ENCODE results near the gene GASK1A.

The GASK1A gene

GRCh38 chr3:43013256-43013655 is 34.1 kb downstream of the GASK1A start:
- no peak for DNase-seq (ENCODE audit: low read depth in 1 of 2, low spot score in 1 of 2)

GRCh38 chr3:43013743-43014155 is 34.6 kb downstream of the GASK1A start:
- no peak for DNase-seq (ENCODE audit: low read depth in 1 of 2, low spot score in 1 of 2)

GRCh38 chr3:43014241-43014640 is 35.1 kb downstream of the GASK1A start:
- no peak for DNase-seq (ENCODE audit: low read depth in 1 of 2, low spot score in 1 of 2)

GRCh38 chr3:43014956-43015355 is 35.8 kb downstream of the GASK1A start:
- no peak for DNase-seq (ENCODE audit: low read depth in 1 of 2, low spot score in 1 of 2)

- no peak for DNase-seq (ENCODE audit: low read depth in 1 of 2, low spot score in 1 of 2)
Observed at GRCh38 chr3:43015572-43015971, 36.5 kb downstream of the GASK1A start.

GRCh38 chr3:43015991-43016865 is 37.1 kb downstream of the GASK1A start:
- DNase-seq (ENCODE audit: low read depth in 1 of 2, low spot score in 1 of 2), result no peak

GRCh38 chr3:43017004-43017403 is 37.9 kb downstream of the GASK1A start:
- DNase-seq (ENCODE audit: low read depth in 1 of 2, low spot score in 1 of 2), result no peak

GRCh38 chr3:43017593-43018195 is 38.6 kb downstream of the GASK1A start:
- DNase-seq (ENCODE audit: low read depth in 1 of 2, low spot score in 1 of 2), result no peak

GRCh38 chr3:43018246-43018645 is 39.1 kb downstream of the GASK1A start:
- DNase-seq (ENCODE audit: low read depth in 1 of 2, low spot score in 1 of 2), result no peak

GRCh38 chr3:43019006-43019809 is 40.1 kb downstream of the GASK1A start:
- no peak for DNase-seq (ENCODE audit: low read depth in 1 of 2, low spot score in 1 of 2)

- no peak for DNase-seq (ENCODE audit: low read depth in 1 of 2, low spot score in 1 of 2)
Observed at GRCh38 chr3:43019826-43020225, 40.7 kb downstream of the GASK1A start.

- no peak for DNase-seq (ENCODE audit: low read depth in 1 of 2, low spot score in 1 of 2)
Observed at GRCh38 chr3:43021186-43021585, 42.1 kb downstream of the GASK1A start.

- no peak for DNase-seq (ENCODE audit: low read depth in 1 of 2, low spot score in 1 of 2)
Observed at GRCh38 chr3:43022121-43022520, 43.0 kb downstream of the GASK1A start.

- DNase-seq (ENCODE audit: low read depth in 1 of 2, low spot score in 1 of 2), result no peak
Observed at GRCh38 chr3:43023066-43023465, 44.0 kb downstream of the GASK1A start.

GRCh38 chr3:43023746-43024145 is 44.6 kb downstream of the GASK1A start:
- no peak for DNase-seq (ENCODE audit: low read depth in 1 of 2, low spot score in 1 of 2)

- DNase-seq (ENCODE audit: low read depth in 1 of 2, low spot score in 1 of 2), result peak in 1 of 2 donors; percentile 20
Observed at GRCh38 chr3:43024181-43024885, 45.2 kb downstream of the GASK1A start.

GRCh38 chr3:43025423-43025822 is 46.3 kb downstream of the GASK1A start:
- no peak for DNase-seq (ENCODE audit: low read depth in 1 of 2, low spot score in 1 of 2)

- no peak for DNase-seq (ENCODE audit: low read depth in 1 of 2, low spot score in 1 of 2)
Observed at GRCh38 chr3:43028001-43028400, 48.9 kb downstream of the GASK1A start.

GRCh38 chr3:43028678-43029490 is 49.8 kb downstream of the GASK1A start:
- DNase-seq (ENCODE audit: low read depth in 1 of 2, low spot score in 1 of 2), result no peak

Data from activated CD4-positive, alpha-beta T cell treated with anti-CD3 and anti-CD28 coated beads, Interleukin-2, amount 50 U/mL, for 24 hours (primary cell).